HG03354 (cell line): Measurements from ENCODE around the gene PSEN1.
"Not testable (repeated sequence)": the region's sequence is repeated elsewhere in the genome, so short reads cannot be mapped to it uniquely, and the experiment has no call there.

Experiments
- ATAC-seq: cut with Tn5 transposase; IDR thresholded peaks from one replicate; pipeline ENCODE4 v1.9.1; 2021; ENCODE audit warnings: mild to moderate bottlenecking; ENCODE audit not compliant: unreplicated experiment, poor library complexity, severe bottlenecking

PSEN1 gene

GRCh38 chr14:73153272-73153671, 17.0 kb downstream of the PSEN1 start:
- ATAC-seq: no peak

- no peak for ATAC-seq
These were observed 25.9 kb downstream of the PSEN1 start for GRCh38 chr14:73162251-73162650.

GRCh38 chr14:73166399-73166798, 30.1 kb downstream of the PSEN1 start:
- ATAC-seq: no peak

GRCh38 chr14:73167727-73168126, 31.4 kb downstream of the PSEN1 start:
- ATAC-seq: no peak

GRCh38 chr14:73168274-73168673, 32.0 kb downstream of the PSEN1 start:
- ATAC-seq: no peak

GRCh38 chr14:73168691-73169090, 32.4 kb downstream of the PSEN1 start:
- no peak for ATAC-seq

GRCh38 chr14:73169855-73170254, 33.5 kb downstream of the PSEN1 start:
- not testable (repeated sequence) for ATAC-seq

- no peak for ATAC-seq
These were observed 34.4 kb downstream of the PSEN1 start for GRCh38 chr14:73170686-73171085.

- no peak for ATAC-seq
These were observed 36.2 kb downstream of the PSEN1 start for GRCh38 chr14:73172500-73172899.

- no peak for ATAC-seq
These were observed 36.9 kb downstream of the PSEN1 start for GRCh38 chr14:73173092-73173735.

- no peak for ATAC-seq
These were observed 40.4 kb downstream of the PSEN1 start for GRCh38 chr14:73176685-73177084.

- no peak for ATAC-seq
These were observed 44.1 kb downstream of the PSEN1 start for GRCh38 chr14:73180385-73180805.

GRCh38 chr14:73180969-73181368, 44.7 kb downstream of the PSEN1 start:
- ATAC-seq: not testable (repeated sequence)

GRCh38 chr14:73188501-73188911, 52.2 kb downstream of the PSEN1 start:
- ATAC-seq: no peak

- ATAC-seq: no peak
These were observed 53.3 kb downstream of the PSEN1 start for GRCh38 chr14:73189651-73190050.

- no peak for ATAC-seq
These were observed 55.1 kb downstream of the PSEN1 start for GRCh38 chr14:73191441-73191840.

GRCh38 chr14:73194306-73194705, 58.0 kb downstream of the PSEN1 start:
- ATAC-seq: not testable (repeated sequence)

GRCh38 chr14:73198253-73198652, 61.9 kb downstream of the PSEN1 start:
- no peak for ATAC-seq

- ATAC-seq: no peak
These were observed 67.2 kb downstream of the PSEN1 start for GRCh38 chr14:73203527-73203926.

- ATAC-seq: no peak
These were observed 71.3 kb downstream of the PSEN1 start for GRCh38 chr14:73207615-73208014.

GRCh38 chr14:73208390-73208789, 72.1 kb downstream of the PSEN1 start:
- ATAC-seq: no peak

- ATAC-seq: no peak
These were observed 72.5 kb downstream of the PSEN1 start for GRCh38 chr14:73208846-73209245.
